HEK293T (cell line): ENCODE results near the gene FHIT.

Source experiments
- ARNT ChIP-seq: fragments of 450-650 bp; IDR thresholded peaks from 2 replicates; pipeline ENCODE4 v1.6.1; 2017; ENCODE audit warnings: mild to moderate bottlenecking
- BHLHE40 ChIP-seq: fragments of 450-650 bp; IDR thresholded peaks from 2 replicates; pipeline ENCODE4 v1.6.1; 2016; ENCODE audit warnings: mild to moderate bottlenecking, moderate library complexity, borderline replicate concordance
- FOXA1 ChIP-seq: fragments of 450-650 bp; IDR thresholded peaks from 2 replicates; pipeline ENCODE4 v1.6.1; 2016; ENCODE audit warnings: mild to moderate bottlenecking
- FOXK2 ChIP-seq: fragments of 450-650 bp; IDR thresholded peaks from 2 replicates; pipeline ENCODE4 v1.6.1; 2016; ENCODE audit warnings: mild to moderate bottlenecking
- FOXM1 ChIP-seq: fragments of 450-650 bp; IDR thresholded peaks from 2 replicates; pipeline ENCODE4 v1.6.1; 2017; ENCODE audit warnings: mild to moderate bottlenecking, borderline replicate concordance
- SP1 ChIP-seq: fragments of 450-650 bp; IDR thresholded peaks from 2 replicates; pipeline ENCODE4 v1.6.1; 2017
- TARDBP ChIP-seq: fragments of 450-650 bp; IDR thresholded peaks from 2 replicates; pipeline ENCODE4 v1.6.1; 2016
- ZNF384 ChIP-seq: fragments of 450-650 bp; IDR thresholded peaks from 2 replicates; pipeline ENCODE4 v1.6.1; 2016

DNA sequence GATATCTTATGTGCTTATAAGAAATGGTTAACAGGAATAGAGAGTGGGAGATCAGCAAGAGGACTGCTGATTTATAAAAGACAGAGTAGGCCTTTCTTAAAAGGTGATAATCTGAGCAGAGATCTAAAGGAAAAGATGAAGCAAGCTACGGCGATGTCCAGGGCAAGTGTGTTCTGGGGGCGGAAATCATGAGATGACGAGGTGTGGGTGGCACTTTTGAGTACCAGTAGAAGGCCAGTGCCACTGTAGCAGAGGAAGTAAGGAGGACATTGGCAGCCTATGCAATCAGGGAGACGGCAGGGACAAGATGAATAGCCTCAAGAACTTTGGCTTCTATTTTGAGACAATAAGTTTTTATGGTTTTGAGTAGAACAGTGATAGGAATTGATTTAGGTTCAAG is 492.4 kb downstream of the FHIT start:
- TF ChIP-seq BHLHE40 = no peak
- TF ChIP-seq ZNF384 = no peak
- no peak for TF ChIP-seq FOXA1
- no peak for TF ChIP-seq ARNT
- TF ChIP-seq TARDBP = no peak
- no peak for TF ChIP-seq FOXM1
- TF ChIP-seq SP1 = no peak
- TF ChIP-seq FOXK2 = no peak
